OCI-M2 (cell line): ENCODE measurements around the gene NKTR.

ENCODE experiments used
- DNase-seq: peaks from one replicate; lab custom pipeline; 2025; ENCODE audit not compliant: unreplicated experiment; lab: John Stamatoyannopoulos, UW

NKTR gene

DNA sequence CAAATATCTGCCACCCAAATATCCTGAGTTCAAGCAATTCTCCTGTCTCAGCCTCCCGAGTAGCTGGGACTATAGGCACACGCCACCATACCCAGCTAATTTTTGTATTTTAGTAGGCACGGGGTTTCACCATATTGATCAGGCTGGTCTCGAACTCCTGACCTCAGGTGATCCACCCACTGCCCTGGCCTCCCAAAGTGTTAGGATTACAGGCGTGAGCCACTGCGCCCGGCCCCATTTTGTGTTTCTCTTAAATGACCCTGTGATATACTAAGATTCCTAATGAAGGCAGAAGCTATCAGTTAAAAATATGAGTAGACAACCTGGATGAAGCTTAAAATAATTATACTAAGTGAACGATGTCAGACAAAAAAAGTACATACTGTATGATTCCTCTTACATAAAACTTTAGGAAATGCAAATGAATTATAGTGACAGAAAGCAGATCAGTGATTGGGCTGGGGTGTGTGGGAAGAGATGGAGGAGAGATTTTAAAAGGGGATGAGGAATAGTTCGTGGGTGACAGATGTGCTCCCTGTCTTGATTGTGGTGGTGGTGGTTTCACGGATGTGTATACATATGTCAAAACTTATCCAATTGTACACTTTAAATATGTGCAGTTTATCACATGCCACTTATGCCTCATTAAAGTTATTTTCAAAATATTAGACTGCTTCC is 81.0 kb downstream of the NKTR start:
- no peak for DNase-seq

- DNase-seq: no peak
These were observed 82.0 kb downstream of the NKTR start for GRCh38 chr3:42682301-42683070.

DNA sequence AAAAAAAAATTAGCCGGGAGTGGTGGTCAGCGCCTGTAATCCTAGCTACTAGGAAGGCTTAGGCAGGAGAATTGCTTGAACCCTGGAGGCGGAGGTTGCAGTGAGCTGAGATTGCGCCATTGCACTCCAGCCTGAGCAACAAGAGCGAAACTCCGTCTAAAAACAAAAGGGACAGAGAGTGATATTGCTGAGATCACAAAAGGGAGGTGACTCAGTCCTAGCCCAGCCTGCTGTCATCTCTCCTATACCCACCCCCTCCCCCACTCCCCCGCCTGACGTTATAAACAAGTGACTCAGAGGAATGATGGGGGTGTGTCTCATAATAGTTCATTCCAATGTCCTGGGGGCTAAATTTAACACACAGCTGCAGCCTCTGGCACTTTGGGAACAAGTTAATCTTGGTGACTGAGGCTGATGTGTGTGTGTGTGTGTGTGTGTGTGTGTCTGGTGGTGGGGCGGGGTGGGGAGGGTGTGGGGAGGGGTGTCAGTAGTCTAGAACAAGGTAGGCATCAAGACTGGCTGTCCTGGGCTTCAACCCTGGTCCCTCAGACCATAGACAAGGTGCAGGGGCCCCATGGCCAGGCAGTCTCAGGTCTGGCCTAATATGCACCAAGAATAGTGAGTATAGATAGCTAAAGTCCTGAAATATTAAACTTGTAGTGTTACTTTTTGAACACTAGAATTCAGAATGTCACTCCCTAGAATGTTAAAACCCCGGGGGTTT is 83.6 kb downstream of the NKTR start:
- no peak for DNase-seq

- no peak for DNase-seq
These were observed 84.3 kb downstream of the NKTR start for GRCh38 chr3:42684632-42685362.

DNA sequence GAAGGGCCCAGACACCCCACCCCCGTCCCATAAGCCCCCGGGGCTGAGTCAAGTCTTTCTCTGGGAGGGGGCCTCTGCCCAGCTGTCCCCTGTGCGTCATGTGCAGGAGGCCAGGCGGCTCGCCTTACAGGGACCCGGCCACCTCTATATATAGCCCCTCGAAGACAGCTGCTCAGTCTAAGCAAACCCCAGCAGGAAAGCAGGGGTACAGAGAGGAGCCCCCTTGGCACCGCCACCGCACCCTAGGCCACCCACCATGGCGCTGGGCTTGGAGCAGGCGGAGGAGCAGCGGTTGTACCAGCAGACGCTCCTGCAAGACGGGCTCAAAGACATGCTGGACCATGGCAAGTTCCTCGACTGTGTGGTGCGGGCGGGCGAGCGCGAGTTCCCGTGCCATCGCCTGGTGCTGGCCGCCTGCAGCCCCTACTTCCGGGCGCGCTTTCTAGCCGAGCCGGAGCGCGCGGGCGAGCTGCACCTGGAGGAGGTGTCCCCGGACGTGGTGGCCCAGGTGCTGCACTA is 84.9 kb downstream of the NKTR start, which contains the start of gene KLHL40:
TSS of gene KLHL40 (plus strand) at position 175 of the 519 bp plus-strand sequence. CDS start at position 257, 82 bp downstream.
- no peak for DNase-seq

GRCh38 chr3:42685891-42686820 is 85.7 kb downstream of the NKTR start:
- DNase-seq: no peak

GRCh38 chr3:42686832-42687650 is 86.6 kb downstream of the NKTR start:
- DNase-seq: no peak

DNA sequence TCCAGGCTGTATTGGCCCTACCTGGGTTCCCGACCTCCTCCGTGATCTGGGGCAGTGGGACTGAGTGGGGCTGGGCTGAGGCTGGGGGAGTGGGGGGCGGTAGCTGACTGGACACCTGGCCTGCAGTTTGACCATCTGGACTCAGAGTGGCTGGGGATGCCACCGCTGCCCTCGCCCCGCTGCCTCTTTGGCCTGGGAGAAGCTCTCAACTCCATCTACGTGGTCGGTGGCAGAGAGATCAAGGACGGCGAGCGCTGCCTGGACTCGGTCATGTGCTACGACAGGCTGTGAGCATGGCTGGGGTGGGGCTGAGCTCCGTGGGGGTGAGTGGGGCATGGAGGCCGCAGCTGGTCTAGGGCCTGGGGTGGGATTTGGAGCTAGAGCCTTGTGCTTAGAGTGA is 87.5 kb downstream of the NKTR start:
- no peak for DNase-seq

GRCh38 chr3:42688487-42689420 is 88.3 kb downstream of the NKTR start:
- no peak for DNase-seq

GRCh38 chr3:42689421-42690014 is 89.0 kb downstream of the NKTR start:
- DNase-seq: no peak

DNA sequence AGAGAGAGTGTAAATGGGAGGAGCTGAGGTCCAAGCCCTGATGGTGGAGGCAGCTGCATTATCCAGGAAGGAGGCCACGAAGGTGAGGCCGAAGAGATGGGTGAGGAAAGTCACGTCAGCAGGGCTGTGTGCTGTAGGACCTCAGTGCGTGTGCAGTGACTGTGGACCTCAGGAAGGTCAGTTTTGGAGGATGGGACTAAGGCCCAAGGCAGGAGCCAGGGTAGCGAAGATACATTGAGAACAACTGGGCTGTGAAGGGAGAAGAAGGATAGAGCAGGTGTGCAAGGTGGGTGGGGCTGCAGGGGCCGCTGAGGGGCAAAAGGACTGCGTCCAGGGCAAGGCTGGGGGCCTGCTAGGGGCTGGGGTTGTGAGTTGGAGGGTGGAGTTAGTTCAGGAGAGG is 89.7 kb downstream of the NKTR start:
- DNase-seq: no peak

- no peak for DNase-seq
These were observed 90.5 kb downstream of the NKTR start for GRCh38 chr3:42690766-42691680.

GRCh38 chr3:42691816-42692666 is 91.6 kb downstream of the NKTR start:
- no peak for DNase-seq

GRCh38 chr3:42692667-42693529 is 92.4 kb downstream of the NKTR start:
- DNase-seq: no peak

DNA sequence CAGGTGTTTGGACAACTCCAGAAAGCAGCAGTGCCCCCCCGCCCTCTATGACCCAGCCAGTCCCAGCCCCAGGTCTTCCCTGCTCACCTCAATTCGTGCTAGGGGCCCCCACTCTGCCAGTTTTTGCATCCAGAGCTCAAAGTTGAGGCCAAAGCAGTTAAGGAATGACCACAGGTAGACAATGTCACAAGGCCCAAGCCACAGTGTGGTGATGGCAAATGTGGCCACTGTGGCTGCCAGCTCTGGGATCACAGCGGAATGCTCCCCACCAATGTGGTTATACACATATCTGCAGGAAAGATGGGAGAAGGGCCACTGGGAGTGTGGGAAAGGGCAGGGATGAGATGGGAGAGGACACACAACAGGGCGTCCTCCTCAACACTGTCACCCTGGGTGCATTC is 93.0 kb downstream of the NKTR start:
- no peak for DNase-seq
